Esophagus squamous epithelium (tissue), 4 donors: ENCODE data around the gene FGF23.

Experiments
- CTCF ChIP-seq, 6 experiments: fragments of 450-650 bp in 4 of 6; fragments of 200-600 bp in 2 of 6; sonication (generic) in 2 of 6; IDR thresholded peaks; one replicate each; pipeline ENCODE4 v1.5.1; 2016 to 2019; ENCODE audit warnings: antibody characterized with exemption in 6 of 6, mild to moderate bottlenecking in 4 of 6, moderate library complexity in 4 of 6
- POLR2A ChIP-seq, 4 donors: fragments of 450-650 bp; IDR thresholded peaks; one replicate each; pipeline ENCODE4 v1.6.1; 2017; ENCODE audit warnings: antibody characterized with exemption in 4 of 4, mild to moderate bottlenecking in 4 of 4, moderate library complexity in 3 of 4

- TF ChIP-seq CTCF (IDR thresholded peaks at IDR 0.05) = no peak
- TF ChIP-seq POLR2A (IDR thresholded peaks at IDR 0.05) = no peak
Observed at GRCh38 chr12:4322726-4323125, 56.8 kb downstream of the FGF23 start.
